Measurements from ENCODE around the gene HIC1.

Gene HIC1

DNA sequence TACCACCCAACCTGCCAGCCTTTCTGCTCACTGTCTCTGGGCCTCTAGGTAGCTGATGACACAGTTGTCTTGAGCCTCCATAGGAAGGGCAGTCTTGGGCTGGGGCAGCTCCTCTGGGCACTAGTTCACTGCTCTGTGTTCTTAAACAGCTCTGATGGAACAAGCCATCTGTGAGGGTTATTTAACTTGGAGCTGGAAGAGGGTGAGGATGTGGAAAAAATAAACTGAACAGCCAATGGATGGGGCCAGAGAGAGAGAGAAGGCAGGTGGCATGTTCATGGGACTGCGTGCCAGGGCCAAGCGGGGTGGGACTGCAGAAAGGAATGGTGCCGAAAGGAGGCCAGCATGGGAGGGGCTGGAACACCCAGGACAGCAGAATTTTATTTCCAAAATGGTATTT, 52.6 kb downstream of the HIC1 start:
- H3K4me1 Mint-ChIP-seq = peaks cover 30% of the 10 kb centered on the region
- H3K4me3 Mint-ChIP-seq = no peak overlapping the region
- no peaks in the 10 kb centered on the region for H3K27me3 Mint-ChIP-seq
- DNase-seq = no peak
- no peak for ATAC-seq
- no peak overlapping the region for H3K27ac Mint-ChIP-seq
- no peaks in the 10 kb centered on the region for H3K9me3 Mint-ChIP-seq

DNA sequence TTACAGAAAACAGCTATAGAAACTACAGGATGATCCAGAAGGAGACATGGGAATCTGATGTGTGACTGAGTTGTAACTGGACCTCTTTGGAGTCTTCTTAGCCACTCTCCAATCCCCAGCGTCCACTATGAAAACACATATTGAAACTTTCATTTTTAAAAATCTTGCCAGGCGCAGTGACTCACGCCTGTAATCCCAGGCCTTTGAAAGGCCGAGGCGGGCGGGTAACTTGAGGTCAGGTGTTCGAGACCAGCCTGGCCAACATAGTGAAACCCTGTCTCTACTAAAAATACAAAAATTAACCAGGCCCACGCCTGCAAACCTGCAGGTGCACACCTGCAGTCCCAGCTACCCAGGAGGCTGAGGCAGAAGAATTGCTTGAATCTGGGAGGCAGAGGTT, 53.3 kb downstream of the HIC1 start:
- Mint-ChIP-seq H3K9me3 (no peaks in the 10 kb centered on the region), H3K4me1 (peaks cover 28% of the 10 kb centered on the region)

DNA sequence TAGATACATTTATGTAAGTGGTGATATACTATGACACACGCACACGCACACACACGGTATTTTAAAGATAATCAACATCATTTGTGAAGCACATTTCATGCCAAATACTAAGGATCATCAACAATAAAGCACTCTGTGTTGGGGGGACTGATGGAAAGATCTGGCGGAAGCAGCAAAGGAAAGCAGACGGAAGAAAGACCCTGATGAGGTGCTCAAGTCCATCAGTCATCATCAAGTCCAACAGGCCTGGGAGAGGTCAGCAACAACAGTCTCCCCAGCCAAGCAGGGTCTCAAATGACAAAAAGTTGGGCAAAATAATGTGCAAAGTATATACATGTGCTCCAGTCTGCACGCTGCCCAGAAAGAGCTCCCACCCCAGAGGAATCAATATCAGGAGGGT, 55.5 kb downstream of the HIC1 start:
- Mint-ChIP-seq H3K27me3 (no peaks in the 10 kb centered on the region), H3K9me3 (no peaks in the 10 kb centered on the region), H3K27ac (no peak overlapping the region), H3K4me1 (peaks cover 17% of the 10 kb centered on the region), H3K4me3 (no peak overlapping the region)
- ATAC-seq = no peak
- DNase-seq = no peak

More for the DNA sequence above, 53.3 kb downstream of the HIC1 start:
- Mint-ChIP-seq H3K27ac (no peak overlapping the region), H3K27me3 (no peaks in the 10 kb centered on the region), H3K4me3 (no peak overlapping the region)
- DNase-seq = no peak
- no peak for ATAC-seq

DNA sequence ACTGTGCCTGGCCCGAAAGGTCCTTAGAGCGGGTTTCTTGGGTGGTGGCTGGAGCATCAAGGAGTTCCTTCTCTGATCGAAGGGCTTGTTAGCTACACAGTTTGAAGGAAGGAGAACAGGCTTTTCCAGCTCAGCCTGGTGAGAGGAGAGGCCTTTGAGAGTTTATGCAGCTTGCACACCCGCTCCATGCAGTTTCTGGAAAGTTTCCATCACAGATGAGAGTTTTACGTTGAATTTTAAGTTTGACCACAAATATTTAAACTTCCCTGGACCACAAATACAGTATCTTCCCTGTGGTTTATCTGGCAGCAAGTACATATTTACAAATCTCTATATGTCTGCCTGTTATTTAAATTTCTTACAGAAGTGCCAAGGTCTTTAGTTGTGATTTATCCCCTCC, 56.8 kb downstream of the HIC1 start:
- no peaks in the 10 kb centered on the region for H3K27me3 Mint-ChIP-seq
- DNase-seq (no peak), ATAC-seq (no peak)
- H3K27ac Mint-ChIP-seq = no peak overlapping the region
- H3K4me1 Mint-ChIP-seq = peaks cover 6% of the 10 kb centered on the region
- H3K4me3 Mint-ChIP-seq = no peak overlapping the region
- no peaks in the 10 kb centered on the region for H3K9me3 Mint-ChIP-seq
